ENCODE data around the gene ALPI.

The ALPI gene

DNA sequence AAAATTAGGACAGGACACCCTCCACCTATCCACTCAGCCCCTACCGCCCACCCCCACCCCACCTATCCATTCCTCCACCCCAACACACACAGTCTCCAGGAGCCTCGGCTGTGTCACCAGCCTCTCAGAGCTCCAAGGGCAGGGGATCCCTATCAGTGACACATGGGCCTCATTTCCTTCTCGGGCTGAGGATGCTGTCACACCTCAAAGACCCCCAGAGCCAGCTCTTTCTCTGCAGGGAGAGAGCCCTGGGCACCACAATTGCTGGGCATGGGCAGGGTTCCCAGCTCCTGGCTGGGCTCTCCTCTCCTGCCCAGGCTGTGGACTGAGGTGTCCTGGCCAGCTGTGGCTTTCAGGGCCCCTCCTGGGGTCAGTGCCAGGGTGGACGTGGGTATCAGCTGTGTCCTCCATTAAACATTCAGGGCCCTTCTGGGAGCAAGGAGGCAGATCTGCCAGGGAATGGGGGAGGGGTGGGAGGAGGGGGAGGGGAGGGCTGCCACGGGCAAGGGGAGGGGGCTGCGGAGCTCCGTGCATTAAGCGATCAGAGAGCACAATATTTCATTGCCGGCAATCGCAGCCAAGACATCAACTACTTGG, 45.9 kb downstream of the ALPI start:
- no peak for DNase-seq (ENCODE audit: low spot score)

DNA sequence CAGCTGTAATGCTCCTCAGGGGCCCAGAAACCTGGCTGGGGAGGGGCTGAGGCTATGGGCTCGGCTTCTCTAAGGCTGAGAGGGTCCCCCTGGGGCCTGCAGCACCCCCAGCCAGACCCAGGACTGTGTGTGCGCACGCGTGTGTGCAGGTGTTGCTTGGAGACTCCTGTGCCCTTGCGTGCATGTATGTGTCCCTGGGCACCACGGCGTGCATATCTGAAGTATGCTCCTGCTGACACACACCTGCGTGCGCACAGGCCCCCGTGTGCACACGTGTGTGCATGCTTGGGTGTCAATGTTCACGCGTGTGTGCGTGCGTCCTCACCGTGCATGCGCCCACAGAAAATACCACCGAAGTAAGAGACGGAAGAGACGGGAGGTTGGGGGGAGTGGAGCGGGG, 46.6 kb downstream of the ALPI start:
- no peak for DNase-seq (ENCODE audit: low spot score)

DNA sequence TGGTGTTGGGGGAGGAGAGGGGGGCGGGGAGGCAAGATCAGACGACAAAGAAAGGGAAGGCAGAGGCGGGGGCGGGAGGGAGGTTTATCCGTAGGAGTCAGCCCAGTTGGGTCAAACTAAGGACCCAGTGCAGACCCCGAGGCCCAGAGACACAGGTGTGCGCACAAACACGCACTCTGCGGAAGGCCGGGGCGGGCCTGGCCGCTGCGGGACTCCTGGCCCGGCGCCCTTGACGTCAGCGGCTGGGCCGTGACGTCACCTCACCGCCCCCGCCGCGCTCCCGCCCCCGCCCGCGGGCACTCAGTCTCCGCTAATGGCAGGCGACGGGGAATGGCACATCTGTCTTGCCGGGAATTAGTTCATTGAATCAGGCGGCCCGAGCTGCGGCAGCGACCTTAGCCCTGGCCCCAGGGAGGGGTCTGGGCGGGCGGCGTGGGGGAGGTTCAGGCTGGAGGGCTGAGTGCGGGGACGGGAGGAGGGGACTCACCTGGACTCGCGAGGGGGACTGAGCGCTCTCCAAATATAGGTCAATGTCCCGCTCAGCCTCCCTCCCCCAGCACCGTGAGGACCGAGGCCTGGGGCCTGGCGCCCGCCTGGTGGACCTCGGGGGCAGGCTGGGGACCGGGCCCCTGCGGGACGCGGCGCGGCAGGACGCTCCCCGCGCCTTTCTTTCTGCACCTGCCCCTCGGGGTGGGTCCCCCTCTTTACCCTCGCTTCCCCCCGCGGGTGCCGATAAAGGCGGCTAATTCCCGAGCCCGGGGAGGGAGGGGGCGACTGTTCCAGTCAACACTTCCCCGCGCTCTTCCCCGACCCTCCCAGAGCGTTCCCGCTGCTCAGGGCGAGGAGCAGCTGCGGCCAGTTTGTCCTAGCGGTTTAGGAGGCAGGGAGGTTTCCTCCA, 47.2 kb downstream of the ALPI start:
- DNase-seq (ENCODE audit: low spot score): peak; percentile 63

DNA sequence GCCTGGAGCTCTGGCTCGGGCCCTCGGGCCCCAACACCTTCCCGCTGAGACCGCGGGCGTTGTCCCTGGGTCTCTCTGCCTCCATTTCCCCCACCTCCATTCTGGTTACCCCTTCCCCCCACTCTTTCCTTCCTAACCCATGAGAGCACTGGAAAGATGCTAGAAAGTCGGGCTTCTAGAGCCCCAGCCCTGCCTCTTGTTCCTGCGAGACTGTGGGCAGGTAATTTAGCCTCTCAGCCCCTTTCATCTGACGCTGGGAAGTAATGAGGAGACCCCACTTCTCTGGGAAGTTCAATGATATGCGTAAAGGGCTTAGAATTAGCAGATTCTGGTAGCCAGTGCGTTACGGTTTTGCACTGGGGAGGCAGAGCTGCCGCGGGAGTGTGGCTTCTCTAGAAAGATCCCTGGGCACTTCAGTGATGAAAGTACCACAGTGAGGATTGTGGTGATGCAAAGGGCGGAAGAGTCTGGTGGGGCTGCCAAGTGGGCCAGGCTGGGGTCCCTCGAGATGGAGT, 47.9 kb downstream of the ALPI start:
- no peak for DNase-seq (ENCODE audit: low spot score)

DNA sequence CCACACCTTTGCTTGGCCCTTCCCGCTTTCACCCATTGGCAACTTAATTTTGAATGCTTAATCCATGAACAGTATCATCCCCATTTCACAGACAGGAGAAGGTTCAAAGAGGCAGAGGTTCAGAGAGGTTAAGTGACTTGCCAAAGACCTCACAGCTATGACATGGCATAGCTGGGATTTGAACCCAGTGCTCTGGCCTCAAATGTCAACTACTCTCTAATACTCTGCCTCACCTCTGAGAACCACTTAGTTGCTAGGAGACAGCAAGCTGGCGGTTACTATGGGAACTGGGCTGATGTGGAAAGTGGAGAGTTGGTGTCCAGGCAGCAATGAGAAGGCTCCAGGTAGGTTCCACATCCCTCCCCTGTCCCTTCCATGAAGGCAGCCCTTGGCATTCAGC, 48.5 kb downstream of the ALPI start:
- no peak for DNase-seq (ENCODE audit: low spot score)

DNA sequence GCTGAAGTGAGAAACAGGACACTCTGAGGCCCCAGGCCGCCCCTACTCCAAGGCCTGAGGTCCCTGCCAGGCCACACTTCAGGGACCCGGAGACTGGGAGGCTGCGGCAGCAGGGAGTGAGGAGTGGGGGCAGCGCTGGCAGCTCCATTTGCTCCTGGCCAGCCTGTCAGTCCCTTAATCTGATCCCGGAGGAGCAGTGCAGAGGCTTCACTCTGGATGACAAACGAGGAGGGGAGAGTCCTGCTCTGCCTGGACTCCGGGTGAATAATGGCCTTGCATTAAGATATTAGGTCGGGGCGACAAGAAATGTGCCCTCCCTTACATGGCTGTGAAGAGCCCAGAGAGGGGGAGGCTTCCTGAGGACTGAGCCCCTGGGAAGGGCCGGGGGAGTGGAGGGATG, 49.9 kb downstream of the ALPI start:
- DNase-seq (ENCODE audit: low spot score): no peak

DNA sequence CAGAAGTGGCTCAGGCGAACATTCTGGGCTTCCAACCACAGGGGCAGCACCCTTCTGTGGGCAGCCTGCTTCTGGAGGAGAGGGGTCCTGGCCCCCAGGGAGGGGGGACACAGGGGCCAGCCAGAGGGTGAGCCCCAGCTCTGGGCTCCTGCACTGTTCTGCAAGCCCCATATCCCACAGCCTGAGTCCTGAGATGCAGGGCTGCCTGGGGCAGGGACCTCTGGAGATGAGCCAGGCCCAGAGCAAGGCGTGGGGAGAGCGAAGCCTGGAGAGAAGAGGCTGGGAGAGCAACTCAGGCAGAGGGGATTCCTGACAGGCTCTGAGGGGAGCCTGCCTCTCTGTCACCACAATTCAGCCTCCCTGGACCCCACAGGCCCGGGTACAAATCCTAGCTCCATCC, 50.8 kb downstream of the ALPI start:
- no peak for DNase-seq (ENCODE audit: low spot score)

DNA sequence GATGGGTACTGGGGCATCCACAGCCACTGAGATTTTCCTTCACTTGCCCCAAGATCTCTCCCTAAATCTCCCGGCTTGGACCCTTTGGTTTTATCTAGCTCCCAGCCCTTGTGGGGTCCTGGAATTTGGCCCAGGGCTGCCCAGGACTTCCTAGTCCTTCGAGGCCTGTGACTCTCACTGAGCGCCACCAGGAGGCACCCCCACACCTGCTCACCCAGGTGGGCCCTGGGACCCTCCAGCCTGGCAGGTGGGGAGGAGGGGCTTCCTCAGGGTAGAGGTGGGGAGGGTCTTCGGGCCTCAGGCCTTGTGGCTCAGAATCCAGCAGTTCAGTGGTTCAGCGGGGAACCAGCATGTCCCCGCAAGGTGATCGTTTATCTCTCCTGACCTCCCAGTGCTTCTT, 52.3 kb downstream of the ALPI start:
- DNase-seq (ENCODE audit: low spot score): no peak
